ENCODE data around the gene ARHGAP28. TPM values are rescaled to one million over a fixed set of nuclear protein-coding genes. Genes with fewer than 3 reads are reported as not detected.

Gene ARHGAP28
- polyA plus RNA-seq, 1 experiment = 38.2 TPM

- Histone ChIP-seq H3K27ac (ENCODE audit: low read depth, low read length) (no peak overlapping the region), H3K27me3 (ENCODE audit: control insufficient read depth, insufficient read depth, low read length) (no peaks in the 10 kb centered on the region), H3K9me3 (ENCODE audit: control insufficient read depth, insufficient read depth, low read length) (no peaks in the 10 kb centered on the region; the same call in 1 of the 2 replicates), H3K4me3 (ENCODE audit: low read depth, low read length) (no peak overlapping the region)
- DNase-seq (ENCODE audit: low read depth, low spot score) = no peak
- ChIA-PET POLR2A (no interaction called here), CTCF (interaction anchor here (2.7 kb wide), 1 partner anchor 13 kb away, joined by 9 read pairs; no protein-coding TSS in a partner anchor)
- TF ChIP-seq CTCF (IDR thresholded peaks at IDR 0.05; ENCODE audit: low read depth, low read length) = no peak
Observed at GRCh38 chr18:6873040-6873751, 143.7 kb downstream of the ARHGAP28 start.

DNA sequence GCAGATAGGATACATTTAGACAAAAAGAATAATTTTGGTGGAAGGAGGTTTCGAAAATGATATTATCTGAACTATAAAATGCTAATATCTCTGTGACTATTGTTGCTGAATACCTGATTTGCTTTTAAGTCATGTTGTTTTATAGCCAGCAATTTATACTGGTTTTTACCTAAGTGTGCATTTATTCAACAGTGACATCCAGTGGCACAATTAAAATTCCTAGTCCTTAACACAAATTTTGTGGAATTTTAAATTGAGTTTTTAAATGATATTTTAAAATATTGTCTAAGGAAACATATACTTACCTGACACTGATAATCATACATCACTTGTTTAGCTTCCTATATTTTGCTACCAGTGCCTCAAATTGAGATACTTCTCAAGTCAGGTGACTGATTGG, 144.8 kb downstream of the ARHGAP28 start:
- CTCF ChIA-PET = no interaction called here
- no peaks in the 10 kb centered on the region for H3K27me3 ChIP-seq (ENCODE audit: control insufficient read depth, insufficient read depth, low read length)

GRCh38 chr18:6875749-6876148, 146.2 kb downstream of the ARHGAP28 start:
- H3K27me3 ChIP-seq (ENCODE audit: control insufficient read depth, insufficient read depth, low read length) = no peaks in the 10 kb centered on the region
- no peaks in the 10 kb centered on the region; the same call in 1 of the 2 replicates for H3K9me3 ChIP-seq (ENCODE audit: control insufficient read depth, insufficient read depth, low read length)
- DNase-seq (ENCODE audit: low read depth, low spot score) = no peak
- ChIA-PET POLR2A (no interaction called here), CTCF (interaction anchor here (1.1 kb wide), 1 partner anchor 44 kb away, joined by 4 read pairs; no protein-coding TSS in a partner anchor)
- no peak for TF ChIP-seq CTCF (IDR thresholded peaks at IDR 0.05; ENCODE audit: low read depth, low read length)
- no peak overlapping the region for H3K4me3 ChIP-seq (ENCODE audit: low read depth, low read length)
- no peak overlapping the region for H3K27ac ChIP-seq (ENCODE audit: low read depth, low read length)

More for the DNA sequence above, 144.8 kb downstream of the ARHGAP28 start:
- H3K4me3 ChIP-seq (ENCODE audit: low read depth, low read length) = no peak overlapping the region
- no peak for DNase-seq (ENCODE audit: low read depth, low spot score)
- TF ChIP-seq CTCF (IDR thresholded peaks at IDR 0.05; ENCODE audit: low read depth, low read length) = no peak
- no peaks in the 10 kb centered on the region; the same call in 1 of the 2 replicates for H3K9me3 ChIP-seq (ENCODE audit: control insufficient read depth, insufficient read depth, low read length)
- H3K27ac ChIP-seq (ENCODE audit: low read depth, low read length) = no peak overlapping the region
- POLR2A ChIA-PET = no interaction called here

DNA sequence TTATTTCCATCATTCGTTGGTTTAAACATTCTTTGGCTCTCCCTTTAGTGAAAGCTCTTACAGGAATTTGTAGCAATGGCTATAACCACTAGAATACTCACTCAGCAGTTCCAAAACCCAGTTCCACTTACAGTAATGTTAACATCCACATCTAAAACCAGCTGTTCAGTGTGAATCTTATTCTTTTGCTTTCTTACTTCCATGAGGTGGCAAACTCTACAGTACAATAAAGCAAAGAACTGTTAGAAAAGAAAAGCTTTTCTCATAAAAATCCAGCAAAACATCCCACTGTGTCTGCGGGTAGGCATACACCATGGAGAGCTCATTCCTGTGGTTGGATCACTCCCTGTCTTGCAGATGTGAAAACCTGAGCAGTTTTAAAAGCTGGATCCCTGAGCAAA, 147.1 kb downstream of the ARHGAP28 start:
- ChIA-PET CTCF (interaction anchor here (1.1 to 1.3 kb wide), 2 partner anchors 9 to 44 kb away, joined by 4 to 5 read pairs; no protein-coding TSS in a partner anchor), POLR2A (interaction anchor here (0.8 kb wide), 1 partner anchor 19 kb away, joined by 3 read pairs; no protein-coding TSS in a partner anchor)
- Histone ChIP-seq H3K27me3 (ENCODE audit: control insufficient read depth, insufficient read depth, low read length) (no peaks in the 10 kb centered on the region), H3K4me3 (ENCODE audit: low read depth, low read length) (no peak overlapping the region), H3K27ac (ENCODE audit: low read depth, low read length) (no peak overlapping the region), H3K9me3 (ENCODE audit: control insufficient read depth, insufficient read depth, low read length) (no peaks in the 10 kb centered on the region; the same call in 1 of the 2 replicates)
- peak; percentile 7 for DNase-seq (ENCODE audit: low read depth, low spot score)
- no peak for TF ChIP-seq CTCF (IDR thresholded peaks at IDR 0.05; ENCODE audit: low read depth, low read length)

DNA sequence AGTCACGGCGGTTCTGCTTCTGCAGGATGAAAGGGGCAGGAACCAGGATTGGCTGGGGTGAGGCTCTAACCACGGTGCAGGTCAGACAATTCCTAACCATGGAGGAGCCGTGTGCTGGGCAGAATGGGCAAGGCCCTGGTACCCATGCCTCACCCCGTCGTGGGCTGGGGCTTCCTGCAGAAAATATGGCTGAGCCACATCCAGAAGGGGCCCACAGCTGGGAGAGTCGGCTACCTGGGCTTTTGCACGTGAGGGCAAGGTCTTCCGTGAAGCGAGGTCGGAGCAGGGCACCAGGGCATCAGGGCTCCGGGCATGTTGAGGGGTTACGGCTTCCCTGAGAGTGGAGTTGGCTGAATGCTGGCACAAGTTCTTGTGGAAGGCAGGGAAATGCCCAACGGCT, 147.8 kb downstream of the ARHGAP28 start:
- ChIA-PET CTCF (interaction anchor here (1.3 kb wide), 1 partner anchor 8 kb away, joined by 5 read pairs; no protein-coding TSS in a partner anchor), POLR2A (interaction anchor here (0.8 kb wide), 1 partner anchor 20 kb away, joined by 3 read pairs; no protein-coding TSS in a partner anchor)
- H3K9me3 ChIP-seq (ENCODE audit: control insufficient read depth, insufficient read depth, low read length) = no peaks in the 10 kb centered on the region; the same call in 1 of the 2 replicates
- TF ChIP-seq CTCF (IDR thresholded peaks at IDR 0.05; ENCODE audit: low read depth, low read length) = no peak
- H3K27me3 ChIP-seq (ENCODE audit: control insufficient read depth, insufficient read depth, low read length) = no peaks in the 10 kb centered on the region
- no peak overlapping the region for H3K27ac ChIP-seq (ENCODE audit: low read depth, low read length)
- no peak for DNase-seq (ENCODE audit: low read depth, low spot score)
- H3K4me3 ChIP-seq (ENCODE audit: low read depth, low read length) = no peak overlapping the region

Data from AG04450 (cell line).